NK-92 (cell line): ENCODE measurements around the gene L3MBTL4.

Experiments
- DNase-seq: peaks from one replicate; lab custom pipeline; 2025; ENCODE audit not compliant: unreplicated experiment; lab: John Stamatoyannopoulos, UW

Gene L3MBTL4

GRCh38 chr18:5998166-5998881 is 416.4 kb downstream of the L3MBTL4 start:
- no peak for DNase-seq

GRCh38 chr18:5997361-5997760 is 417.4 kb downstream of the L3MBTL4 start:
- DNase-seq, result no peak

GRCh38 chr18:5995626-5996025 is 419.1 kb downstream of the L3MBTL4 start:
- DNase-seq, result no peak

GRCh38 chr18:5993938-5994337 is 420.8 kb downstream of the L3MBTL4 start:
- DNase-seq, result no peak

GRCh38 chr18:5992381-5992780 is 422.3 kb downstream of the L3MBTL4 start:
- DNase-seq, result no peak

GRCh38 chr18:5987249-5987648 is 427.5 kb downstream of the L3MBTL4 start:
- DNase-seq, result no peak

- DNase-seq, result no peak
These were observed 428.3 kb downstream of the L3MBTL4 start for GRCh38 chr18:5986257-5986931.

- DNase-seq, result no peak
These were observed 430.5 kb downstream of the L3MBTL4 start for GRCh38 chr18:5984245-5984644.

GRCh38 chr18:5983488-5983887 is 431.2 kb downstream of the L3MBTL4 start:
- DNase-seq, result no peak

- DNase-seq, result no peak
These were observed 432.4 kb downstream of the L3MBTL4 start for GRCh38 chr18:5982332-5982731.

GRCh38 chr18:5980721-5981120 is 434.0 kb downstream of the L3MBTL4 start:
- no peak for DNase-seq

GRCh38 chr18:5979971-5980457 is 434.7 kb downstream of the L3MBTL4 start:
- no peak for DNase-seq

GRCh38 chr18:5979176-5979888 is 435.4 kb downstream of the L3MBTL4 start:
- no peak for DNase-seq

GRCh38 chr18:5977022-5977421 is 437.7 kb downstream of the L3MBTL4 start:
- DNase-seq, result no peak

GRCh38 chr18:5975111-5976002 is 439.4 kb downstream of the L3MBTL4 start:
- DNase-seq, result no peak

GRCh38 chr18:5974696-5975095 is 440.0 kb downstream of the L3MBTL4 start:
- DNase-seq, result no peak

GRCh38 chr18:5973099-5973498 is 441.6 kb downstream of the L3MBTL4 start:
- DNase-seq, result no peak

GRCh38 chr18:5972298-5972697 is 442.4 kb downstream of the L3MBTL4 start:
- DNase-seq, result no peak

GRCh38 chr18:5969989-5970403 is 444.7 kb downstream of the L3MBTL4 start:
- DNase-seq, result no peak

GRCh38 chr18:5969355-5969988 is 445.2 kb downstream of the L3MBTL4 start:
- no peak for DNase-seq
